SJSA1 (cell line): ENCODE data around the gene TESK1. TPM values are rescaled to one million over a fixed set of nuclear protein-coding genes. Genes with fewer than 3 reads are reported as not detected.

Source experiments
- DNase-seq, 2 experiments: peaks; one replicate each; pipeline ENCODE4 v3.0.0-alpha.2; 2015 to 2020; ENCODE audit warnings: low spot score in 2 of 2, low read depth in 1 of 2
- H3K27ac ChIP-seq: fragments of 250-450 bp; sonication (Bioruptor Pico); 2 replicates; pipeline ENCODE4 v1.5.1; 2020; ENCODE audit warnings: mild to moderate bottlenecking, moderate library complexity
- H3K27me3 ChIP-seq: fragments of 250-450 bp; sonication (Bioruptor Pico); replicated peaks from 2 replicates; pipeline ENCODE4 v1.5.1; 2020; ENCODE audit warnings: mild to moderate bottlenecking, moderate library complexity
- H3K36me3 ChIP-seq: fragments of 250-450 bp; sonication (Bioruptor Pico); 2 replicates; pipeline ENCODE4 v1.5.1; 2020; ENCODE audit warnings: mild to moderate bottlenecking
- H3K4me1 ChIP-seq: fragments of 250-450 bp; sonication (Bioruptor Pico); replicated peaks from 2 replicates; pipeline ENCODE4 v1.6.1; 2021; ENCODE audit warnings: mild to moderate bottlenecking
- H3K4me3 ChIP-seq: fragments of 250-450 bp; sonication (Bioruptor Pico); 2 replicates; pipeline ENCODE4 v1.5.1; 2020; ENCODE audit warnings: mild to moderate bottlenecking
- H3K9me3 ChIP-seq: fragments of 250-450 bp; sonication (Bioruptor Pico); replicated peaks from 2 replicates; pipeline ENCODE4 v1.5.1; 2020; ENCODE audit warnings: mild to moderate bottlenecking
- total RNA-seq: library from RNA; depleted of rRNA; stranded (reverse); fragments of >200 nt; shearing (Covaris generic); gene quantifications from 2 replicates; pipeline ENCODE4 v1.2.3, GENCODE V29; 2014; rRNA removed

The TESK1 gene
- total RNA-seq, 1 experiment from 2014 or later, result 5.2 TPM

- Histone ChIP-seq H3K27me3 (no peaks in the 10 kb centered on the region), H3K27ac (no peak overlapping the region), H3K36me3 (no peaks in the 10 kb centered on the region), H3K4me3 (no peak overlapping the region), H3K9me3 (no peaks in the 10 kb centered on the region), H3K4me1 (peaks cover 3% of the 10 kb centered on the region)
- no peak for DNase-seq
Measured at GRCh38 chr9:35651956-35652828, 47.1 kb downstream of the TESK1 start.

GRCh38 chr9:35652829-35653209 is 47.8 kb downstream of the TESK1 start:
- Histone ChIP-seq H3K36me3 (no peaks in the 10 kb centered on the region), H3K9me3 (no peaks in the 10 kb centered on the region), H3K27me3 (no peaks in the 10 kb centered on the region), H3K4me1 (peaks cover 5% of the 10 kb centered on the region), H3K27ac (no peak overlapping the region), H3K4me3 (no peak overlapping the region)
- DNase-seq, result no peak

GRCh38 chr9:35653611-35654010 is 48.5 kb downstream of the TESK1 start:
- H3K4me1 ChIP-seq, result peaks cover 5% of the 10 kb centered on the region
- H3K27me3 ChIP-seq, result no peaks in the 10 kb centered on the region
- no peak overlapping the region for H3K4me3 ChIP-seq
- DNase-seq, result no peak
- no peak overlapping the region for H3K27ac ChIP-seq
- no peaks in the 10 kb centered on the region for H3K9me3 ChIP-seq
- H3K36me3 ChIP-seq, result no peaks in the 10 kb centered on the region

GRCh38 chr9:35656348-35656747 is 51.3 kb downstream of the TESK1 start:
- H3K9me3 ChIP-seq, result no peaks in the 10 kb centered on the region
- peaks cover 13% of the 10 kb centered on the region; the same call in 1 of the 2 replicates for H3K36me3 ChIP-seq
- peaks cover 15% of the 10 kb centered on the region for H3K4me1 ChIP-seq
- no peaks in the 10 kb centered on the region for H3K27me3 ChIP-seq
- no peak overlapping the region for H3K27ac ChIP-seq
- DNase-seq, result no peak
- no peak overlapping the region for H3K4me3 ChIP-seq

- H3K27ac ChIP-seq, result peak overlapping the region; percentile 7; the same call in 1 of the 2 replicates
- H3K4me3 ChIP-seq, result peak overlapping the region; percentile 27
- H3K36me3 ChIP-seq, result peaks cover 18% of the 10 kb centered on the region
- H3K27me3 ChIP-seq, result no peaks in the 10 kb centered on the region
- no peaks in the 10 kb centered on the region for H3K9me3 ChIP-seq
- peaks cover 15% of the 10 kb centered on the region for H3K4me1 ChIP-seq
- DNase-seq, result no peak
Measured at GRCh38 chr9:35656831-35657545, 51.9 kb downstream of the TESK1 start.

- H3K4me1 ChIP-seq, result peaks cover 15% of the 10 kb centered on the region
- H3K9me3 ChIP-seq, result no peaks in the 10 kb centered on the region
- H3K4me3 ChIP-seq, result peak within 1 kb of the TSS; percentile 65
- DNase-seq, result peak; percentile 94 to 96
- H3K36me3 ChIP-seq, result peaks cover 19% of the 10 kb centered on the region
- H3K27ac ChIP-seq, result peak within 1 kb of the TSS; percentile 96
- no peaks in the 10 kb centered on the region for H3K27me3 ChIP-seq
Measured at GRCh38 chr9:35657546-35658136, 52.6 kb downstream of the TESK1 start, which contains the start of gene RMRP. TSS of gene RMRP (minus strand) at chr9:35658019.

- DNase-seq, result peak; percentile 72 to 88
- Histone ChIP-seq H3K4me1 (peaks cover 16% of the 10 kb centered on the region), H3K9me3 (no peaks in the 10 kb centered on the region), H3K27me3 (no peaks in the 10 kb centered on the region), H3K27ac (peak within 1 kb of the TSS; percentile 96), H3K4me3 (peak within 1 kb of the TSS; percentile 65), H3K36me3 (peaks cover 19% of the 10 kb centered on the region)
Measured at GRCh38 chr9:35658137-35658967, 53.3 kb downstream of the TESK1 start, which contains the start of gene CCDC107. TSS of gene CCDC107 (plus strand) at chr9:35658292. CDS start at chr9:35658380, 88 bp downstream.

GRCh38 chr9:35658968-35659220 is 53.8 kb downstream of the TESK1 start:
- H3K4me1 ChIP-seq, result peaks cover 22% of the 10 kb centered on the region
- H3K9me3 ChIP-seq, result no peaks in the 10 kb centered on the region
- DNase-seq, result no peak
- peak overlapping the region; percentile 17 for H3K27ac ChIP-seq
- peaks cover 19% of the 10 kb centered on the region for H3K36me3 ChIP-seq
- no peaks in the 10 kb centered on the region for H3K27me3 ChIP-seq
- peak overlapping the region; percentile 65 for H3K4me3 ChIP-seq

GRCh38 chr9:35659340-35659739 is 54.3 kb downstream of the TESK1 start:
- Histone ChIP-seq H3K36me3 (peaks cover 19% of the 10 kb centered on the region), H3K4me1 (peaks cover 26% of the 10 kb centered on the region), H3K27ac (peak overlapping the region; percentile 17), H3K4me3 (peak overlapping the region; percentile 65; the same call in 1 of the 2 replicates), H3K27me3 (no peaks in the 10 kb centered on the region), H3K9me3 (no peaks in the 10 kb centered on the region)
- DNase-seq, result peak in 1 of 2 experiments; percentile 14

Other genes with a start within 250 kb of the TESK1 start
- 22.1 and 24.0 TPM in 2 replicates for gene RUSC2, start 115.2 kb upstream of the TESK1 start, total RNA-seq
- not detected in 2 replicates for gene CD72, start 13.2 kb downstream of the TESK1 start, total RNA-seq
- gene SIT1, start 45.7 kb downstream of the TESK1 start, total RNA-seq, result not detected in 2 replicates
- 432 and 826 TPM in 2 replicates for gene RMRP, start 52.8 kb downstream of the TESK1 start, total RNA-seq
- 2.8 and 7.9 TPM in 2 replicates for gene CCDC107, start 53.0 kb downstream of the TESK1 start, total RNA-seq
- gene ARHGEF39, start 59.9 kb downstream of the TESK1 start, total RNA-seq, result 0.41 and 1.9 TPM in 2 replicates
- not detected in 2 replicates for gene CA9, start 68.7 kb downstream of the TESK1 start, total RNA-seq
- 823 and 1,421 TPM in 2 replicates for gene TPM2, start 84.7 kb downstream of the TESK1 start, total RNA-seq
- 137 and 213 TPM in 2 replicates for gene TLN1, start 126.9 kb downstream of the TESK1 start, total RNA-seq
- gene CREB3, start 127.4 kb downstream of the TESK1 start, total RNA-seq, result 39.2 and 86.7 TPM in 2 replicates
- 15.5 and 16.0 TPM in 2 replicates for gene GBA2, start 144.0 kb downstream of the TESK1 start, total RNA-seq
- gene RGP1, start 144.0 kb downstream of the TESK1 start, total RNA-seq, result 5.2 and 7.4 TPM in 2 replicates
- gene MSMP, start 149.0 kb downstream of the TESK1 start, total RNA-seq, result not detected in 2 replicates
- 1.5 and 3.9 TPM in 2 replicates for gene NPR2, start 186.3 kb downstream of the TESK1 start, total RNA-seq
- gene SPAG8, start 207.0 kb downstream of the TESK1 start, total RNA-seq, result 0.13 TPM in 1 of 2 replicates, not detected in the other
- 21.4 and 41.3 TPM in 2 replicates for gene HINT2, start 209.8 kb downstream of the TESK1 start, total RNA-seq
- gene FAM221B, start 223.5 kb downstream of the TESK1 start, total RNA-seq, result not detected in 2 replicates
- gene TMEM8B, start 224.0 kb downstream of the TESK1 start, total RNA-seq, result 1.4 and 2.8 TPM in 2 replicates